DMS153 treated with DMSO at 0.1 percent for 48 hours (cell line): ENCODE data around the gene NKTR.

ENCODE experiments used
- DNase-seq: peaks from one replicate; lab custom pipeline; 2025; ENCODE audit not compliant: unreplicated experiment; lab: John Stamatoyannopoulos, UW

Gene NKTR

DNA sequence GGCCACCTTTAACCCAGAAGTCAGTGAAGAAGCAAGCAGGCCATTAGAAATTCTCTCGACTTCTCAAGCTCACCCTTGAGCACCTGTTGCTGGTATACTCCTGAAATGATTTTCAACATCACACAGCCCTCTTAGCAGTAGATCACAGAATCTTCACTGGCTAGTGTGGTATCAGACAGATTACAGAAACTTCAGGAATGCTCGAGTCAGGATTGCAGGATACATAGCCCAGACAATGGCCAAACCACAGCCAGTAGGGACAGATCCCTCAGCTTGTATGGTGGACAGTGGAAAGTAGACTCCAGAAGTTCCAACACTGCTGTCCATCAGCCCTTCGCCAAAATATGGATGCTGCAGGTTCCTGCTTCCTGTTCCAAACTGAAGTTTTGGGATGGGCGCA is 80.3 kb downstream of the NKTR start:
- no peak for DNase-seq

GRCh38 chr3:42681361-42682038 is 81.0 kb downstream of the NKTR start:
- DNase-seq: no peak

DNA sequence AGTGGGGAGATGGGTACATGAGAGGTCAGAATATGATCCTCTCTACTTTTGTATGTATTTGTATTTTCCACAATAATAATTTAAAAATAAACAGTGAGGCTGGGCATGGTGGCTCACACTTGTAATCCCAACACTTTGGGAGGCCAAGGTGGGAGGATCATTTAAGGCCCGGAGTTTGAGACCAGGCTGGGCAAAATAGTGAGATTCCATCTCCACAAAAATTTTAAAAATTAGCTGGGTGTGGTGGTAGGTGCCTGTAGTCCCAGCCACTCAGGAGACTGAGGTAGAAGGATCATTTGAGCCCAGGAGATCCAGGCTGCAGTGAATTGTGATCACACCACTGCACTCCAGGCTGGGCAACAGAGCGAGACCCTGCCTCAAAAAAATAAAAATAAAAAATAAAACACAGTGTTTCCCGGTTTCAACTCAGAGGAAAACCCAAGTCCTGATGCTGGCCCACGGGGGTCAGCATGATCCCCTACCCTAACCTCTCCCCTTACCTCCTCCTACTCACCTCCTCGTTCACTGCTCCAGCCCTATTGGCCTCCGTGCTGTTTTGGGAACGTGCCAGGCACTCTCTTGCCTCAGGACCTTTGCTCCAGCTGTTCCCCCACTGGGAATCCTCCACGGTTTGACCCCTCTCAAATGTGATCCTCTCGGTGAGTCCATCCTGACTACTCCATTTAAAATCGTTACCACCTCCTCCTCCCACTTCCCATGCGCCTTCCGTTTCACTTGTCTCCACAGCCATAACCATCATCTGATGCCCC is 82.0 kb downstream of the NKTR start:
- no peak for DNase-seq

- DNase-seq: no peak
These were observed 83.6 kb downstream of the NKTR start for GRCh38 chr3:42683875-42684598.

- DNase-seq: no peak
These were observed 84.3 kb downstream of the NKTR start for GRCh38 chr3:42684632-42685362.

GRCh38 chr3:42685363-42685881 is 84.9 kb downstream of the NKTR start, which contains the start of gene KLHL40:
TSS of gene KLHL40 (plus strand) at chr3:42685537. CDS start at chr3:42685619, 82 bp downstream.
- DNase-seq: no peak

DNA sequence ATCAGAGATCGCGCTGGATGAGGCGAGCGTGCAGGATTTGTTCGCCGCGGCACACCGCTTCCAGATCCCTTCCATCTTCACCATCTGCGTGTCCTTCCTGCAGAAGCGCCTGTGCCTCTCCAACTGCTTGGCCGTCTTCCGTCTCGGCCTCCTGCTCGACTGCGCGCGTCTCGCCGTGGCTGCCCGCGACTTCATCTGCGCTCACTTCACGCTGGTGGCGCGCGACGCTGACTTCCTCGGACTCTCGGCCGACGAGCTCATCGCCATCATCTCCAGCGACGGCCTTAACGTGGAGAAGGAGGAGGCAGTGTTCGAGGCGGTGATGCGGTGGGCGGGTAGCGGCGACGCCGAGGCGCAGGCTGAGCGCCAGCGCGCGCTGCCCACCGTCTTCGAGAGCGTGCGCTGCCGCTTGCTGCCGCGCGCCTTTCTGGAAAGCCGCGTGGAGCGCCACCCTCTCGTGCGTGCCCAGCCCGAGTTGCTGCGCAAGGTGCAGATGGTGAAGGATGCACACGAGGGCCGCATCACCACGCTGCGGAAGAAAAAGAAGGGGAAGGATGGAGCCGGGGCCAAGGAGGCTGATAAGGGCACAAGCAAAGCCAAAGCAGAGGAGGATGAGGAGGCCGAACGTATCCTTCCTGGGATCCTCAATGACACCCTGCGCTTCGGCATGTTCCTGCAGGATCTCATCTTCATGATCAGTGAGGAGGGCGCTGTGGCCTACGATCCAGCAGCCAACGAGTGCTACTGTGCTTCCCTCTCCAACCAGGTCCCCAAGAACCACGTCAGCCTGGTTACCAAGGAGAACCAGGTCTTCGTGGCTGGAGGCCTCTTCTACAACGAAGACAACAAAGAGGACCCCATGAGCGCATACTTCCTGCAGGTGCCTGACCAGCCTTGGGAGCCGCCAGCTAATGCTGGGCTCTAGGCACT is 85.7 kb downstream of the NKTR start:
- no peak for DNase-seq

- no peak for DNase-seq
These were observed 86.6 kb downstream of the NKTR start for GRCh38 chr3:42686832-42687650.

DNA sequence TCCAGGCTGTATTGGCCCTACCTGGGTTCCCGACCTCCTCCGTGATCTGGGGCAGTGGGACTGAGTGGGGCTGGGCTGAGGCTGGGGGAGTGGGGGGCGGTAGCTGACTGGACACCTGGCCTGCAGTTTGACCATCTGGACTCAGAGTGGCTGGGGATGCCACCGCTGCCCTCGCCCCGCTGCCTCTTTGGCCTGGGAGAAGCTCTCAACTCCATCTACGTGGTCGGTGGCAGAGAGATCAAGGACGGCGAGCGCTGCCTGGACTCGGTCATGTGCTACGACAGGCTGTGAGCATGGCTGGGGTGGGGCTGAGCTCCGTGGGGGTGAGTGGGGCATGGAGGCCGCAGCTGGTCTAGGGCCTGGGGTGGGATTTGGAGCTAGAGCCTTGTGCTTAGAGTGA is 87.5 kb downstream of the NKTR start:
- DNase-seq: no peak

- no peak for DNase-seq
These were observed 88.3 kb downstream of the NKTR start for GRCh38 chr3:42688487-42689420.

- DNase-seq: no peak
These were observed 89.0 kb downstream of the NKTR start for GRCh38 chr3:42689421-42690014.

DNA sequence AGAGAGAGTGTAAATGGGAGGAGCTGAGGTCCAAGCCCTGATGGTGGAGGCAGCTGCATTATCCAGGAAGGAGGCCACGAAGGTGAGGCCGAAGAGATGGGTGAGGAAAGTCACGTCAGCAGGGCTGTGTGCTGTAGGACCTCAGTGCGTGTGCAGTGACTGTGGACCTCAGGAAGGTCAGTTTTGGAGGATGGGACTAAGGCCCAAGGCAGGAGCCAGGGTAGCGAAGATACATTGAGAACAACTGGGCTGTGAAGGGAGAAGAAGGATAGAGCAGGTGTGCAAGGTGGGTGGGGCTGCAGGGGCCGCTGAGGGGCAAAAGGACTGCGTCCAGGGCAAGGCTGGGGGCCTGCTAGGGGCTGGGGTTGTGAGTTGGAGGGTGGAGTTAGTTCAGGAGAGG is 89.7 kb downstream of the NKTR start:
- DNase-seq: no peak

GRCh38 chr3:42690766-42691680 is 90.5 kb downstream of the NKTR start:
- no peak for DNase-seq

GRCh38 chr3:42691816-42692666 is 91.6 kb downstream of the NKTR start:
- no peak for DNase-seq

DNA sequence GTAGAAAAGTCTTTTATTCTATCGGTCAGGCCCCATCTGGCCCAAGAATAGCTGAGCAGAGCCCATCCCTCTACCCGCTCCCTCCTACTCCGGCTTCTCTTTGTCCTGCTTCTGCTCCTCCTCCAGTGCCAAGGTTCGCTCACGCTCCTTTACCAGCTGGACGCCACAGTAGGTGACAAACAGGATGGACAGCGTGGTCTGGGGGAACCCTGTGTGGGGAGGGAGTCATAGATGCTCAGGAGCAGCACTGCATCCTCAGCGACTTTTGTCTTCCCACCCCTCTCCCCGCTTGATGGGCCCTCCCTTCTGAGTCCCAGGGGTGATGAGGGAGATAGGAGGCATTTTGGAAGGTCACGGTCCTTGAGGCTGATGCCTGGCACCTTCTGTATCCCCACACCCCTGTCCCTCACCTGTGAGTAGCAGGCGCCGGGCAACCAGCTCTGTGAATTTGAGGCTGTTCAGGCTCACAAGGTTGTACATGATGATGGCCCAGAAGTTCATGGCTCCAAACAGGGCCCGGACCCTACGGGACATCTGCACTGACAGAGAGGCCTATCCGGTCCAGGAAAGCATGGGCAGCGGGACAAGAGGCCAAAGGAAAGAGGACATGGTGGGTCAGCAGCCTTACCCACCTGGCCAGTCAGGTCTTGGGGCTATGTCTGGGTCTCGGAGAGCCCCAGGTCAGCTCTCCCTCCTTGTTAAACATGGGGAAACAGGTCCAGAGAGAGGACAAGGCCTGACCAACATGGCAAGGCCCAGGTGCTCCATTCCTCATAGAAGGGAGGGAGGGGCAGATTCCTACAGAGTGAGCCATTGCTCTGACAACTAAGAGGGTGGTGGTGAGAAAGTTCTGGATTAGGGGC is 92.4 kb downstream of the NKTR start:
- DNase-seq: no peak
